GM08714 (cell line): ENCODE measurements around the gene ADCY9.

Source experiments
- H3K4me3 ChIP-seq: fragments of 200-500 bp; sonication (Bioruptor generic); 2 replicates; pipeline ENCODE4 v1.5.1; 2014; ENCODE audit warnings: mild to moderate bottlenecking, low read length, inconsistent platforms
- ZNF274 ChIP-seq: IDR thresholded peaks from 2 replicates; pipeline ENCODE4 v1.6.1; 2012; ENCODE audit warnings: mild to moderate bottlenecking, low read depth, low read length

Gene ADCY9

GRCh38 chr16:4010225-4011158 lies 105.8 kb downstream of the ADCY9 start:
- TF ChIP-seq ZNF274 = no peak
- no peak overlapping the region for H3K4me3 ChIP-seq

- no peak for TF ChIP-seq ZNF274
- no peak overlapping the region for H3K4me3 ChIP-seq
These were observed 107.1 kb downstream of the ADCY9 start for GRCh38 chr16:4009177-4009576.

- no peak overlapping the region for H3K4me3 ChIP-seq
- TF ChIP-seq ZNF274 = no peak
These were observed 108.1 kb downstream of the ADCY9 start for GRCh38 chr16:4008116-4008515.

GRCh38 chr16:4006397-4006999 lies 109.7 kb downstream of the ADCY9 start:
- TF ChIP-seq ZNF274 = no peak

GRCh38 chr16:4005731-4006130 lies 110.5 kb downstream of the ADCY9 start:
- TF ChIP-seq ZNF274 = no peak
- no peak overlapping the region for H3K4me3 ChIP-seq

More at GRCh38 chr16:4006397-4006999, 109.7 kb downstream of the ADCY9 start:
- H3K4me3 ChIP-seq = no peak overlapping the region

- no peak for TF ChIP-seq ZNF274
- no peak overlapping the region for H3K4me3 ChIP-seq
These were observed 111.0 kb downstream of the ADCY9 start for GRCh38 chr16:4005281-4005680.

GRCh38 chr16:4004206-4004605 lies 112.0 kb downstream of the ADCY9 start:
- TF ChIP-seq ZNF274 = no peak

GRCh38 chr16:4003576-4003975 lies 112.7 kb downstream of the ADCY9 start:
- no peak overlapping the region for H3K4me3 ChIP-seq
- no peak for TF ChIP-seq ZNF274

More at GRCh38 chr16:4004206-4004605, 112.0 kb downstream of the ADCY9 start:
- no peak overlapping the region for H3K4me3 ChIP-seq

- H3K4me3 ChIP-seq = no peak overlapping the region
- no peak for TF ChIP-seq ZNF274
These were observed 113.1 kb downstream of the ADCY9 start for GRCh38 chr16:4003166-4003565.

- TF ChIP-seq ZNF274 = no peak
- H3K4me3 ChIP-seq = no peak overlapping the region
These were observed 114.1 kb downstream of the ADCY9 start for GRCh38 chr16:4002121-4002520.

- TF ChIP-seq ZNF274 = no peak
- no peak overlapping the region for H3K4me3 ChIP-seq
These were observed 116.5 kb downstream of the ADCY9 start for GRCh38 chr16:3999479-4000325.

- TF ChIP-seq ZNF274 = no peak
- no peak overlapping the region for H3K4me3 ChIP-seq
These were observed 117.3 kb downstream of the ADCY9 start for GRCh38 chr16:3998793-3999478.

GRCh38 chr16:3997231-3997841 lies 118.9 kb downstream of the ADCY9 start:
- no peak for TF ChIP-seq ZNF274

More at GRCh38 chr16:3997231-3997841, 118.9 kb downstream of the ADCY9 start:
- H3K4me3 ChIP-seq = no peak overlapping the region
